Fibroblast of the aortic adventitia (primary cell): Measurements from ENCODE around the gene BBS9. TPM values are rescaled to one million over a fixed set of nuclear protein-coding genes. Genes with fewer than 3 reads are reported as not detected.

ENCODE experiments used
- DNase-seq: peaks from one replicate; pipeline ENCODE4 v3.0.0-alpha.2; 2010; ENCODE audit warnings: low read depth
- H3K4me3 ChIP-seq: 2 replicates; pipeline ENCODE4 v1.5.1; 2011; ENCODE audit warnings: low read depth, mild to moderate bottlenecking, control low read depth, low read length, moderate library complexity
- total RNA-seq: library from RNA; depleted of rRNA; stranded (reverse); fragments of >200 nt; gene quantifications from 2 replicates; pipeline ENCODE4 v1.2.3, GENCODE V29; 2012; ENCODE audit warnings: low replicate concordance
- TF ChIP-seq, protein P1 (sequence below): IDR thresholded peaks from 2 replicates; pipeline ENCODE4 v1.5.1; 2011; ENCODE audit warnings: mild to moderate bottlenecking, low read length, control low read depth, inconsistent platforms; ENCODE audit not compliant: insufficient read depth

BBS9 gene
- total RNA-seq, 1 donor = 26.8 TPM

DNA sequence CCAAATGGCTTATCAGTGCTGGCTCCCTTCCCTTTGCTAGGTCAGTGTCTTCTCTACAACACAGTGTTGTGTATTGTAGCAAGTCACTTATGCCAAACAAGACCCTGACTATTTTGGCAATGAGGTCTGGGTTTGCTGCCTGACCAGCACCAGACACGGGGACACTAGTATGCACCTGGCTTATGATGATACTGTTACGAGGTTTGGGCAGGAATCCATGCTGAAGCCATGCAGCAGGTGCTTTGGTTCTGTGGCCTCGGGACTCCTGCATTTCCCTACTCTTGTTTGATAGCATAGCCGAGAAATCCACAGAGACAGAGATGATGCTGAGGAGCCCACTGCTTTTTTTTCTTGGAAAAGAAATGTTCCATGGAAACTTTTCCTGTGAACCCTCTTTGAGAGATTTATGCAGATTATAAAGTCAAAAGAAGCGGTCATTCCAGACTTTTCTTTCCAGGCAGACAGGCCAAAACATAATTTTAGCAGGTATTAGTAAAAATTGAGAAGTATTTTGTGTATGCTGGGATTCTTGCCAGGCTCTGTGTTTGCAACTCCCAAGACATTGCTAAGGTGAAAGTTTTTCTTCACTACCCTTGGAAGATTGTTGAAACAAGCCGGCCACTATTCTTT, 291.1 kb downstream of the BBS9 start:
- no peak overlapping the region for H3K4me3 ChIP-seq
- TF ChIP-seq, protein P1, sequence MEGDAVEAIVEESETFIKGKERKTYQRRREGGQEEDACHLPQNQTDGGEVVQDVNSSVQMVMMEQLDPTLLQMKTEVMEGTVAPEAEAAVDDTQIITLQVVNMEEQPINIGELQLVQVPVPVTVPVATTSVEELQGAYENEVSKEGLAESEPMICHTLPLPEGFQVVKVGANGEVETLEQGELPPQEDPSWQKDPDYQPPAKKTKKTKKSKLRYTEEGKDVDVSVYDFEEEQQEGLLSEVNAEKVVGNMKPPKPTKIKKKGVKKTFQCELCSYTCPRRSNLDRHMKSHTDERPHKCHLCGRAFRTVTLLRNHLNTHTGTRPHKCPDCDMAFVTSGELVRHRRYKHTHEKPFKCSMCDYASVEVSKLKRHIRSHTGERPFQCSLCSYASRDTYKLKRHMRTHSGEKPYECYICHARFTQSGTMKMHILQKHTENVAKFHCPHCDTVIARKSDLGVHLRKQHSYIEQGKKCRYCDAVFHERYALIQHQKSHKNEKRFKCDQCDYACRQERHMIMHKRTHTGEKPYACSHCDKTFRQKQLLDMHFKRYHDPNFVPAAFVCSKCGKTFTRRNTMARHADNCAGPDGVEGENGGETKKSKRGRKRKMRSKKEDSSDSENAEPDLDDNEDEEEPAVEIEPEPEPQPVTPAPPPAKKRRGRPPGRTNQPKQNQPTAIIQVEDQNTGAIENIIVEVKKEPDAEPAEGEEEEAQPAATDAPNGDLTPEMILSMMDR = no peak
- no peak for DNase-seq

DNA sequence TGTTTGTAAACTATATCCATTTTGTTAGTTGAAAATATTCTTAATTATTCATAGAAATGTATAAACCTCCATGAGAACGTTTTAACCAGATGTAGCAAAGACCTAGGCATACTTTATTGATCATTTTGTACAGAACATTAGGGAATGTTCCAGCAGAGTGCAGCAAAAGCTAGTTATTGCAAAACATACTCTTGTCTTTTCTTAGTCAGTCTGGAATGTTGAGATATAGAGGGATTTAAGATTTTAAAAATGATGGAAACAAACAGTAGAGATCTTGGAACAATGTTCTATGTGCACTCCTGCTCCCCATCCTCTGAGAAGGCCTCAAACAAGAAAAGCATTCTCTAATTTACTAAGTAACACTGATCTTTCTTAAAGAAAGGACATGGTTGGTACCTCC, 292.1 kb downstream of the BBS9 start:
- TF ChIP-seq, protein P1 = peak; percentile 15
- peak; percentile 59 for DNase-seq
- no peak overlapping the region for H3K4me3 ChIP-seq

DNA sequence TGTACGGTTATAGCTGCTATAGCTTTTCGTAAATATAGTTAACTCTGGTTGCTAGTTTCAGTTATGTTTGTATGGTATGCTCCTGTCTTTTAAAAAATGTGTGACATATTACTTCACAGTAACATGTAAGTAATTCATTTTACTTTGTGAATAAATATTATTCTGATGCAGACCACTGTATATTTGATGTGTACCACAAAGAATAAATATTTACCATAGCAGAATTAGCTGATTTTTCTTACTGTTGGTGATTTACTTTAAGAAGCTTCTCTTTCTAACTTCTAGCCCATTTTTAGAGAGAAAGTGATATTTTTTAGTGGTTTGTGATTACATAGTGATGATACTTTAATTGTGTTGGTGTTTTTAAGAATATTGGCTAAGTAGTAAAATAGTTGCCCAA, 292.8 kb downstream of the BBS9 start:
- TF ChIP-seq, protein P1 = no peak
- H3K4me3 ChIP-seq = no peak overlapping the region
- DNase-seq = no peak

DNA sequence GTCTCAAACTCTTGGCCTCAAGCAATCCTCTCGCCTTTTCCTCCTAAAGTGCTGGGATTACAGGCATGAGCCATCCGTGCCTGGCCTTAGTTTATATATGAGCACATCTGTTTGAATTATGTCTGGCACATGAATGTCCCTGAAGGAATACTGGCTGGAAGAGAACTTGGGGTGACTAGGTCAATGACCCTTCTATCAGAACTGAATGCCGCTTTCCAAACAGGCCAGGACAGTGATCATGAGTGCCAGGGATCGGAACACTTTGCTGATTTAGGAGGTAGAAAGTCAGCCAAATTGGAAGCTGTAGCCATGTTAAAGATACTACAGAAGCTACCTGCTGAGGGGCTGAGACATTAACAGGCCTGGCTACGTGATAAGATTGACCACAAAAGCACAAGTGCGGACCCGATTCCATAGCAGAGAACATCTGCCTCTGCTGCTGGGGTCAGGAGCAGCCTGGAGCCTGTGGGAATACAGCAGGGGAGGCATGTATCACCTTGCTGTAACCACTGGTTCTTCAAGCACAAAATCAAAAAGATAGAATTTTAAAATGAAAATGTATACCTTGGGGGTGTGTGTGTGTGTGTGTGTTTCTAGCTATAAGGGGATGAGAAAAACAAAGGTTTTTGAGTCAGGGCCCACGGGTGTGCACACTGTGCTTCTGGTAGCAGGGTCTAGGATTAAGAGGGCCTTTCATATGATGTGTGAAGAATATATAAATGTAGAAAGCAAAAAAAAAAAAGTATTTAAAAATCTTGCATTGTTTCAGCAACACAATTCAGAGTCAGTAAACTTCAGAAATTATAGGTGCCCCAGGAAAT, 293.7 kb downstream of the BBS9 start:
- H3K4me3 ChIP-seq = no peak overlapping the region
- DNase-seq = no peak
- TF ChIP-seq, protein P1 = no peak

DNA sequence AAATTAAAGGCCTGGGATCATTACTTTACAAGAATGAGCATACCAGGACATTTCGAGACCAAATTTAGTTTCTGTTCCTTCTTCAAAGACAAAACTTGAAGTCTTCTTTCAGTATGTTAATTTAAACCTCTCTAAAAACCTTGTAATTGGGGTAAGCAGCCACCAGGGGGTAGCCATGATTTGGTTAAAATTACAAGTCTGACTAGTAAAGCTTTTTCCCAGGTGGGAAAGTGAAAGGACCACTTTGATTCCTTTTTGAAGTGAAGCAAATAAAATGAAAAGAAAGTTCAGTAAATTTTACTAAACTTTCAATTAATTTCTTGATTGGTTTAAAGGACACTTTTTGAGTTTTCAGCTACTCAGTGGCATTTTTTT, 294.3 kb downstream of the BBS9 start:
- no peak overlapping the region for H3K4me3 ChIP-seq
- TF ChIP-seq, protein P1 = peak; percentile 36
- peak; percentile 13 for DNase-seq

DNA sequence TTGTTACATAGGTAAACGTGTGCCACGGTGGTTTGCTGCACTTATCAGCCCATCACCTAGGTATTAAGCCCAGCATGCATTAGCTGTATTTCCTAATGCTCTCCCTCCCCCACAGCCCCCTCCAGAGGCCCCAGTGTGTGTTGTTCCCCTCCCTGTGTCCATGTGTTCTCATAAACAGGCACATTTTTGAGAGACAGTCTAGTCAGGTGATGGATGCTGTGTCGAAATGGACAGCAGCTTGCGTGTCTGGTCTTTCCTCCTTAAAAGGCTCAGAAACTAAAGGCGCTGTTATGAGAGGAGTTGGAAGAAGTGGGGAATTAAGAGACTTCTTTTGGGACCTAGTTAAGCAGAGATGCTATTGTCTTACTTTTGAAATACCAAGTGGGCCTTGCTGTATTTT, 296.0 kb downstream of the BBS9 start:
- TF ChIP-seq, protein P1 = no peak
- DNase-seq = no peak
- H3K4me3 ChIP-seq = no peak overlapping the region
